ENCODE measurements around the gene KIF3A.
A peak's percentile ranks its signal among the peaks of the same experiment; 100 is the strongest.

KIF3A gene

GRCh38 chr5:132774406-132774805 is 37.1 kb upstream of the KIF3A start:
- Histone ChIP-seq H3K36me3 (ENCODE audit: control insufficient read depth in 2 of 2, insufficient read depth in 1 of 2, low read length in 2 of 2) (peaks cover 0 to 5% of the 10 kb centered on the region in 2 experiments; a peak in 1 of 3 replicates), H3K9me3 (ENCODE audit: control insufficient read depth, insufficient read depth, low read depth, low read length) (no peaks in the 10 kb centered on the region), H3K27ac (ENCODE audit: extremely low read depth, low read depth, low read length) (no peak overlapping the region), H3K4me3 (ENCODE audit: low read depth, low read length) (no peak overlapping the region), H3K4me1 (ENCODE audit: control insufficient read depth, insufficient read depth, low read length) (no peaks in the 10 kb centered on the region)
- ChIA-PET CTCF (no interaction called here), POLR2A (interaction anchor here (1.1 to 2.0 kb wide), 2 partner anchors 9 to 19 kb away, joined by 3 to 6 read pairs; no protein-coding TSS in a partner anchor)
- TF ChIP-seq ZFHX2 (tag by site-specific recombination; conservative IDR thresholded peaks at IDR 0.05) (0 out of 2 replicates have a peak, but pooled peaks have one; percentile 6), SALL2 (tag by site-specific recombination; IDR thresholded peaks at IDR 0.05; ENCODE audit: borderline replicate concordance) (no peak)

DNA sequence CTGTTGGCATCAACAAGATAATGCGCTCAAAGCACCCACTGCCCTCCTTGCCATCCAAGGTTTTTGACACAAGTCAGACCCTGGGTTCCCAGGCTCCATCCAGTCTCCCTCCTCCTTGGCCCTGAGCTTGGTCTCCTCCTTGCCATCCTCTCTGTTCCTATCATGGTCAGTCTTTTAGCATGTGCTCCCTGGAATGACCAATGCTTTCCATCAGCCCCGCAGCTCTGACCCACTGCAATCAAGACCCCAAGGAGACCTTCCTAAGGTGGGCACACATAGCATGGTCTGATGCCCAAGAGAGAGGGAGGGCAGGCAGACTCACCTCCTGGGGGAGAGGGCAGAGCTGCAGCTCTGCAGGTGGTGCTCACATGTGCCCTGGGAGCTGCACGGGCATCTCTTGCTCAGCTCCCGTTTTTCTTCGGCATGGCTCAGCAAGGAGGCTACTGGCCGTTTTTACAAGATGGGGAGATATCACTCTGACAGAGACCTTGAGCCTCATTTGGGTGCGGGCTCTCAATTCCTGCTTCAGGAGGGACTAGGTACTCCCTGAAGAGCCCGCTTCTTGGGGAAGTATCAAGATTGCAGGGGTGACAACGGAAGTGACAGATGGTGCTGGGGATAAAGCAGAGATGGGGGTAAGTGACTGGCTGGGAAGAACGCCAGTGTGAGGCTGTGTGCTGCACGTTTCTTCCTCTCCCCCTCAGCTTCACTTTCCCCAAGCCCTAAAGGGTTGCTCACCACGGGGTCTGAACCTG is 36.4 kb upstream of the KIF3A start:
- no peaks in the 10 kb centered on the region for H3K9me3 ChIP-seq (ENCODE audit: control insufficient read depth, insufficient read depth, low read depth, low read length)
- ChIA-PET CTCF (no interaction called here), POLR2A (interaction anchor here (1.1 to 2.1 kb wide), 2 partner anchors 18 to 36 kb away, joined by 3 to 6 read pairs; partner anchors contain the start of gene KIF3A)
- no peak overlapping the region for H3K4me3 ChIP-seq (ENCODE audit: low read depth, low read length)
- no peak overlapping the region for H3K27ac ChIP-seq (ENCODE audit: extremely low read depth, low read depth, low read length)
- peaks cover 0 to 5% of the 10 kb centered on the region in 2 experiments; a peak in 1 of 3 replicates for H3K36me3 ChIP-seq (ENCODE audit: control insufficient read depth in 2 of 2, insufficient read depth in 1 of 2, low read length in 2 of 2)
- H3K4me1 ChIP-seq (ENCODE audit: control insufficient read depth, insufficient read depth, low read length): no peaks in the 10 kb centered on the region
- TF ChIP-seq ZNF623 (tag by site-specific recombination; IDR thresholded peaks at IDR 0.05): no peak
- TF ChIP-seq ZNF23 (tag by site-specific recombination; IDR thresholded peaks at IDR 0.05; ENCODE audit: borderline replicate concordance): no peak
- no peak for TF ChIP-seq ZNF544 (tag by site-specific recombination; IDR thresholded peaks at IDR 0.05)
- TF ChIP-seq ZSCAN4 (tag by site-specific recombination; IDR thresholded peaks at IDR 0.05): no peak
- TF ChIP-seq ZNF704 (tag by site-specific recombination; IDR thresholded peaks at IDR 0.05): no peak
- no peak for TF ChIP-seq ZBTB1 (tag by site-specific recombination; IDR thresholded peaks at IDR 0.05)
- no peak for TF ChIP-seq ZNF155 (tag by site-specific recombination; IDR thresholded peaks at IDR 0.05)
- no peak for TF ChIP-seq ZNF629 (tag by site-specific recombination; IDR thresholded peaks at IDR 0.05)
- TF ChIP-seq ZNF2 (tag by site-specific recombination; IDR thresholded peaks at IDR 0.05): no peak
- TF ChIP-seq, protein P1, sequence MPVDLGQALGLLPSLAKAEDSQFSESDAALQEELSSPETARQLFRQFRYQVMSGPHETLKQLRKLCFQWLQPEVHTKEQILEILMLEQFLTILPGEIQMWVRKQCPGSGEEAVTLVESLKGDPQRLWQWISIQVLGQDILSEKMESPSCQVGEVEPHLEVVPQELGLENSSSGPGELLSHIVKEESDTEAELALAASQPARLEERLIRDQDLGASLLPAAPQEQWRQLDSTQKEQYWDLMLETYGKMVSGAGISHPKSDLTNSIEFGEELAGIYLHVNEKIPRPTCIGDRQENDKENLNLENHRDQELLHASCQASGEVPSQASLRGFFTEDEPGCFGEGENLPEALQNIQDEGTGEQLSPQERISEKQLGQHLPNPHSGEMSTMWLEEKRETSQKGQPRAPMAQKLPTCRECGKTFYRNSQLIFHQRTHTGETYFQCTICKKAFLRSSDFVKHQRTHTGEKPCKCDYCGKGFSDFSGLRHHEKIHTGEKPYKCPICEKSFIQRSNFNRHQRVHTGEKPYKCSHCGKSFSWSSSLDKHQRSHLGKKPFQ (tag by site-specific recombination; IDR thresholded peaks at IDR 0.05): no peak
- no peak for TF ChIP-seq ZBTB10 (tag by site-specific recombination; IDR thresholded peaks at IDR 0.05)
- TF ChIP-seq ZNF558 (tag by site-specific recombination; IDR thresholded peaks at IDR 0.05): no peak
- TF ChIP-seq ZNF707 (tag by site-specific recombination; IDR thresholded peaks at IDR 0.05): no peak
- TF ChIP-seq ZXDB (tag by site-specific recombination; IDR thresholded peaks at IDR 0.05): no peak
- TF ChIP-seq, protein P2, sequence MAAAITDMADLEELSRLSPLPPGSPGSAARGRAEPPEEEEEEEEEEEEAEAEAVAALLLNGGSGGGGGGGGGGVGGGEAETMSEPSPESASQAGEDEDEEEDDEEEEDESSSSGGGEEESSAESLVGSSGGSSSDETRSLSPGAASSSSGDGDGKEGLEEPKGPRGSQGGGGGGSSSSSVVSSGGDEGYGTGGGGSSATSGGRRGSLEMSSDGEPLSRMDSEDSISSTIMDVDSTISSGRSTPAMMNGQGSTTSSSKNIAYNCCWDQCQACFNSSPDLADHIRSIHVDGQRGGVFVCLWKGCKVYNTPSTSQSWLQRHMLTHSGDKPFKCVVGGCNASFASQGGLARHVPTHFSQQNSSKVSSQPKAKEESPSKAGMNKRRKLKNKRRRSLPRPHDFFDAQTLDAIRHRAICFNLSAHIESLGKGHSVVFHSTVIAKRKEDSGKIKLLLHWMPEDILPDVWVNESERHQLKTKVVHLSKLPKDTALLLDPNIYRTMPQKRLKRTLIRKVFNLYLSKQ (tag by site-specific recombination; IDR thresholded peaks at IDR 0.05; ENCODE audit: borderline replicate concordance): no peak
- no peak for TF ChIP-seq ZNF837 (tag by site-specific recombination; IDR thresholded peaks at IDR 0.05)
- TF ChIP-seq ZNF777 (tag by site-specific recombination; IDR thresholded peaks at IDR 0.05; ENCODE audit: borderline replicate concordance): no peak
- no peak for TF ChIP-seq ZFP41 (tag by site-specific recombination; IDR thresholded peaks at IDR 0.05; ENCODE audit: borderline replicate concordance)
- no peak for TF ChIP-seq ZNF16 (tag by site-specific recombination; IDR thresholded peaks at IDR 0.05; ENCODE audit: low read depth)

All from HEK293 (cell line).